HG03060 (cell line): ENCODE results near the gene KIRREL3.

Source experiments
- ATAC-seq: cut with Tn5 transposase; IDR thresholded peaks from one replicate; pipeline ENCODE4 v1.9.1; 2021; ENCODE audit warnings: low read depth, moderate number of reproducible peaks; ENCODE audit not compliant: unreplicated experiment

Gene KIRREL3

DNA sequence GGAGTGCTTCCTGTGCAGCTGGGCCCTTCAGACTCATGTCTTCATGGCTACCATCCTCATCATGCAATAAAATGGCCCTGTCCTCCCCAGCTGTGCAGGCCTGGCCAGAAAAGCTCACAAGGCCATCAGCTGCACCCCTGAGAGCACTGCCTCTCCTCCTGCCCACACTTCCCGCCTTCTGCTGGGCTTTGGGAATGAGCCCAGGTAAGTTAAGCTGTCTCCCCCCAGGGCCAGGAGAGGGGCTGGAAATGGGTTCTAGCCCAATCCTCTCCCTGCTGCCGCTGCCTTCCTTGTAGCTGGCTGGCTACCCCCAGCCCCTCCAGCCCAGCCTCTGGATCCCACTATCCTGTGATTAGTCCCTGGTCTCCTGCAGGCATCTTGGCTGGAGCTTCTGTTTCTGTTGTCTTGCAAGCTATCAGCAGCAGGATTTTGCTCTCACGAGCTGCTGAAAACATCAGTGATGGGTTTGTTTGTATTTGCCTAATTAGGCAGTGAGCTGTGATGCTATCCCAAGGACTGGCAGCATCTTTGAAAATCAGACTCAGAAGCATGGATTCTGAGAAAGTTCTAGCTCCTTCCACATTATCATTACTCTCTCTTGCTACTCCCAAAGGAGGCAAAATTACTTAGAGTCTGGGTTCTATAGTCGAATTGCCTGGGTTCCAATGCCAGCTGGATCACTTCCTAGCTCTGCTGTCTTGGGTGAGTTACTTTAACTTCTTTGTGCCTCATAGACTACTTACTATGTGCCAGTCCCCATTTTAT, 476.9 kb downstream of the KIRREL3 start:
- no peak for ATAC-seq

DNA sequence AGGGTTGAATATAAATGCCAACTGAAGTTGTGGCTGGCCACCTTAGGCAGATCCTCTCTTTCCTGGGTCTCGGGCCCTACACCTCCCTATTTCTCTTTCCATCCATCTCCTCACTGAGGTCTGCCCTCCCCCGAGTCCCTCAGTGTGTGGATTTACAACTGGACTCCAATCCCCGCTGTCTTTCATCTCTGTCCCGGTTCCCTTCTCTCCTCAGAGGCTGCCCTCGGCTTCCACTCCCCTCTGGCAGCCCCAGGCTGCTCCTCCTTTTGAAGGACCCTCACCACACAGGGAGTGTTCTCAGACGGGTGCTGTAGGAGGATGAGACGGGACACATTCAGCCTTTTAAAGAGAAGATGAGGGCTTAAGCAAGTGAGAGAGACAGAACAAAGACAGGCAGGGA, 478.0 kb downstream of the KIRREL3 start:
- ATAC-seq: no peak

- ATAC-seq: no peak
Measured at GRCh38 chr11:126522152-126522551, 478.4 kb downstream of the KIRREL3 start.

- no peak for ATAC-seq
Measured at GRCh38 chr11:126521196-126521595, 479.4 kb downstream of the KIRREL3 start.

DNA sequence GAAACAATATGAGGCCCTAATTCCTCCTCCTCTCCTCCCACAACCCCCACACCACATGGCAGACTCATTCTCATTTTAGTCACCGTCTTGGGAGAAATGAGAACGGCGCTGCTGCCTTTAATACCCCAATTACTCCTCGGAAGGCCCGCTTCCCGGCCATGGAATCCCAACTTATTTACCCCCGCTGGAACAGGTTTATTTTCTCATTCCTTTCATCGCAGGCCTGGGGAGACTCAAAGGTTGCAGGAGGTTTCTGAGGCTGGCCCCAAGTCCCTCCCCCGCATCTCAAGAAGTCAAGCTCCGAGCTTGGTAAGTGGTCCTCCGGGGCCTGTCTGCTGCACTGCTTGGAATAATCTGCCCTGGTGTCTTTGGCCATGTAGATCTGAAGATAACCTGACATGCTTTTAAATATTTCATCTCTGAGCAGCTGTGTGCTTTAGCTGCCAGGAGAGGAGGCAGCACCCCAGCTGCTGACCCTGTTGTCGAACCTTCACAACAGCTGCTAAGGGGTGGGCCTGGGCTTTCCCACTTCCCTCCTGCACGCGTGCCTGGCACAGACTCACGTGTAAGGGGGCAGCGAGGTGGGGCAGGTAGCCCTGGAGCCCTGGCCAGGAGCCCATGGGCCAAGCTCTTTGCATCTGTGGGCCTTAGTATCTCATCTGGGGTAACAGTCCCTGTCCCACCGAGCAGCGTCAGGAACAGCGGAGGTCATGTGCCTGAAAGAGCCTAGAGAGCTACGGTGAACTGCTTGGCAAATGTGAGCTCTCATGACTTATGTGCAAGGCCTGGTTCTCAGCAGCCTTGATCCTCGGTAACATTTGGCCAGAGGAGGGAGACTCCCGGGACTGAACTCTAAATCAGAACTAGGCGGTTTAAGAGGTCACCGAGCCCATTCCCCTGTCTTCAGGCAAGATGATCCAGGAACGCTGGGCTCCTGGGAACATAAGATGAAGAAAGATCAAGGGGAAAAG, 480.5 kb downstream of the KIRREL3 start:
- ATAC-seq: no peak

GRCh38 chr11:126518972-126519690, 481.4 kb downstream of the KIRREL3 start:
- ATAC-seq: no peak

- ATAC-seq: no peak
Measured at GRCh38 chr11:126518071-126518971, 482.2 kb downstream of the KIRREL3 start.

GRCh38 chr11:126515501-126515900, 485.1 kb downstream of the KIRREL3 start:
- ATAC-seq: no peak

DNA sequence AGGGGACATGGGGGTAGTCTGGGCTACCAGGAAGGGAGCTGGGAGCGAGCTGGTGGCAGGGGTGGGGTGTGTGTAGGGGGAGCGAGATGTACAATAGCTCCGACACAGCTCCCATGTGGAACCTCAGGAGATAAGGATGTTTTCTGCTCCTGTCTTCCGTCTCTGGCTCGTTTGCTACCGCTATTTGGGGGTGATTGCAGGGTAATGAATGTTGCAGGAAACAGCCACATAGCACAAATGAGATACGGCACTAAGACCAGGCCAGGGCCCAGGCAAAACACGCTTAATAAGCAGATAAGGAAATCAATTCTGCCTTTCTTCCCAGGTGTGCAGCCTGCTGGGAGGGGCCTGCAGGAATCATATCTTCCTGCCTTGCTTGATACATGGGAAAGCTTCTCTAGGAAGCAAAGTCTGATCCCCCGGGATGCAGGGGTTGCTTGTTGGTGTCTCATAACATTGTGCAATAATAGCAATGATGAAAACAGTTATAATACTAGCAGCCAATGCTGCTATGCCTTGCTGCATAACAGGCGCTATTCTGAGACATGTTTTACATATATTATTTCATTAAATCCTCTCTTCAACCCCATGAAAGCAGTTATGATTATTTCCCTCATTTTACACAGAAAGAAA, 486.4 kb downstream of the KIRREL3 start:
- ATAC-seq: no peak

- ATAC-seq: no peak
Measured at GRCh38 chr11:126512741-126513715, 487.5 kb downstream of the KIRREL3 start.

GRCh38 chr11:126512251-126512650, 488.3 kb downstream of the KIRREL3 start:
- ATAC-seq: no peak

- ATAC-seq: no peak
Measured at GRCh38 chr11:126511475-126512115, 489.0 kb downstream of the KIRREL3 start.

DNA sequence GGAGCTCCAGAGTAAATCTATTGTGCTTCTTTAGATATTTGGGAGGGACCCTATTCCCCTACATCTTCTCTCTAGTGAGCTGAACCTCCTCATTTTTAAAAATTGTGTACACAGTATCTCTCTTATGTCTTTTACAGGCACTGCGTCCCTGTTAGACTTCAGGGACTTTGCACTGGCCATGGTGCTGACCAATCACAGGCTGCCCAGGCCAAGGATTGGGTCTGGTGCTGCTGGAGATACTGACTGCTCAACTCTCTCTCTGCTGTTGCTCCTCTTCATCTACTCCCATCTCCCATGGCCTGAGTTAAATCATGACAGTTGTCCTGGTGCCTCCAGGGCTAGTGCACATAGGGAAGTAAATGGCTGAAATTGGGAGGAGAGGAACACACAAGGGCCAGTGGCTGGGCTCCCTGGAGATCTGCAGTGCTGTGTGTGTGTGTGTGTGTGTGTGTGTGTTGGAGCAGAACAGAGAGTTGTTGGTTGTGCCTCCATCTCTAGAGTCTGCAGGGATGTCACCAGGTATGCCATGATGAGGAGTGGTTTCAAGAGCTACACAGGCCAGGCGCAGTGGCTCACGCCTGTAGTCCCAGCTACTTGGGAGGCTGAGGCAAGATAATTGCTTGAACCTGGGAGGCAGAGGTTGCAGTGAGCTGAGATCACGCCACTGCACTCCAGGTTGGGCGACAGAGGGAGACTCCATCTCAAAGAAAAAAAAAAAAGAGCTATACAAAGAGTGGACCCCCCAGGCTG, 489.8 kb downstream of the KIRREL3 start:
- ATAC-seq: no peak

- ATAC-seq: no peak
Measured at GRCh38 chr11:126507646-126508045, 492.9 kb downstream of the KIRREL3 start.

GRCh38 chr11:126506789-126507188, 493.8 kb downstream of the KIRREL3 start:
- no peak for ATAC-seq

GRCh38 chr11:126502982-126503381, 497.6 kb downstream of the KIRREL3 start:
- ATAC-seq: no peak

GRCh38 chr11:126502159-126502558, 498.4 kb downstream of the KIRREL3 start:
- no peak for ATAC-seq
